Naive B cell (primary cell): Measurements from ENCODE around the gene SLC22A31. TPM values are rescaled to one million over a fixed set of nuclear protein-coding genes. Genes with fewer than 3 reads are reported as not detected.

ENCODE experiments used
- ATAC-seq, 2 donors: fragments of 150-1000 bp; cut with Tn5 transposase; 2 replicates each; pipeline ENCODE4 v1.10.0; 2021; ENCODE audit warnings: low read depth in 2 of 2, mild to moderate bottlenecking in 2 of 2, moderate library complexity in 2 of 2
- DNase-seq: peaks from one replicate; pipeline ENCODE4 v3.0.0; 2022
- H3K27ac Mint-ChIP-seq, 6 donors: one replicate each; pipeline ENCODE4 v1.8.0; 2020 to 2022; ENCODE audit warnings: mild to moderate bottlenecking in 6 of 6, mixed read lengths in 6 of 6, moderate library complexity in 5 of 6, inconsistent platforms in 2 of 6
- H3K27me3 Mint-ChIP-seq, 3 donors: one replicate each; pipeline ENCODE4 v1.8.0; 2021 to 2022; ENCODE audit warnings: mixed read lengths in 3 of 3, mild to moderate bottlenecking in 1 of 3
- H3K36me3 Mint-ChIP-seq, 2 donors: one replicate each; pipeline ENCODE4 v1.8.0; 2020 to 2022; ENCODE audit warnings: mixed read lengths in 2 of 2, inconsistent platforms in 1 of 2, mild to moderate bottlenecking in 1 of 2
- H3K4me1 Mint-ChIP-seq, 3 donors: one replicate each; pipeline ENCODE4 v1.8.0; 2020 to 2022; ENCODE audit warnings: mixed read lengths in 3 of 3, inconsistent platforms in 1 of 3, mild to moderate bottlenecking in 1 of 3, moderate library complexity in 1 of 3
- H3K4me3 Mint-ChIP-seq, 8 donors: one replicate each; pipeline ENCODE4 v1.8.0; 2020 to 2022; ENCODE audit warnings: mild to moderate bottlenecking in 8 of 8, mixed read lengths in 8 of 8, moderate library complexity in 8 of 8, inconsistent platforms in 2 of 8
- H3K9me3 Mint-ChIP-seq, 7 donors: one replicate each; pipeline ENCODE4 v1.8.0; 2020 to 2022; ENCODE audit warnings: mixed read lengths in 7 of 7, mild to moderate bottlenecking in 5 of 7, inconsistent platforms in 2 of 7, moderate library complexity in 1 of 7
- polyA plus RNA-seq, 6 donors: library from polyadenylated mRNA; unstranded; fragments of 300-500 nt; fragmentation: Illumina TruSeq; gene quantifications; one replicate each; pipeline ENCODE4 v1.2.3, GENCODE V29; 2021; ENCODE audit warnings: low read depth in 6 of 6

The SLC22A31 gene
- polyA plus RNA-seq, 6 donors from 2014 or later = not detected

DNA sequence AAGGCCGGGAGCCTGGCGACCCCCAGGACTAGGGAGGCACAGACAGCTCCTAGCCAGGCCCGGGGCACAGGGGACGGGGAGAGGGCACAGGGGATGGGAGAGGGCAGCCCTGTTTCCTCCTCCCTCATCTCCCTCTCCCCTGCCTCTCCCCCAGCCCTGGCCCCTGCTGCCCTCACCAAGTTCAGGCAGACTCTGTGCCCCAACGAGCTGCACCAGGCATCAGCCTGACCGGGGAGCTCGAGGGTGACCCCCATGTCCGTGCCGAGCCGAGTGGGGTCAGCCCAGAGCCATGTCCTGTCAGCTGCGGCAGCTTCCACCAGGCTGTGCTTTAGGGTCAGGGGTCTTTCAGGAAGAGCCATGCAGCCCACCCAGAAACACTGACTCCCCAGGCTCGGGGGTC lies 22.8 kb downstream of the SLC22A31 start:
- Mint-ChIP-seq H3K27me3 (peaks cover 0 to 17% (median 6%) of the 10 kb centered on the region in 3 donors), H3K27ac (no peak overlapping the region), H3K4me3 (no peak overlapping the region), H3K36me3 (no peaks in the 10 kb centered on the region), H3K9me3 (no peaks in the 10 kb centered on the region), H3K4me1 (no peaks in the 10 kb centered on the region)
- no peak for ATAC-seq
- DNase-seq = no peak

DNA sequence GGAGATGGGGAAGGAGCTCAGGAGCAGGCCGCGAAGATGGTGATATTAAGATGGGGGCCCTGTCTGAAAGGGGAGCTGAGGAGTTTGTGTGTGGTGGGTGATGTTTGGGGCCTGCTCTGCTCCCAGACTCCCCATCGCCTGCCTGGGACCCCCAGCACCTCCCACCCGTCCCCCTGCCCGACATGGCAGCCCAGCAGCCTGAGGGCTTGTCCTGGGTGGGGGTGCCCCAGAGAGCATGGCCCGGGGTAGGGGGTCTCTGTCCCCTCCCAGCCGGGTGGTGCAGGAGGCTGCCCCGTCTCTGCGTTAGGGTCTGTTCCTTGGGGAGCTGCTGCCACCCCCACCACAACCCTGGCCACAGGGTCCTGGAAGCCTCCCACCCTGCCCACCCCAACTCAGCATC lies 23.6 kb downstream of the SLC22A31 start:
- no peak for ATAC-seq
- Mint-ChIP-seq H3K27ac (no peak overlapping the region), H3K36me3 (no peaks in the 10 kb centered on the region), H3K4me3 (no peak overlapping the region), H3K9me3 (no peaks in the 10 kb centered on the region), H3K4me1 (no peaks in the 10 kb centered on the region), H3K27me3 (peaks cover 0 to 17% (median 4%) of the 10 kb centered on the region in 3 donors)
- DNase-seq = no peak

GRCh38 chr16:89176147-89176690 lies 24.1 kb downstream of the SLC22A31 start:
- Mint-ChIP-seq H3K27ac (no peak overlapping the region), H3K27me3 (peaks cover 0 to 12% (median 0%) of the 10 kb centered on the region in 3 donors), H3K36me3 (no peaks in the 10 kb centered on the region), H3K4me3 (no peak overlapping the region), H3K4me1 (no peaks in the 10 kb centered on the region), H3K9me3 (no peaks in the 10 kb centered on the region)
- DNase-seq = no peak
- no peak for ATAC-seq

- no peaks in the 10 kb centered on the region for H3K36me3 Mint-ChIP-seq
- no peak overlapping the region for H3K27ac Mint-ChIP-seq
- no peak overlapping the region for H3K4me3 Mint-ChIP-seq
- ATAC-seq (no peak), DNase-seq (no peak)
- H3K4me1 Mint-ChIP-seq = peaks cover 5% of the 10 kb centered on the region in 3 donors
- H3K9me3 Mint-ChIP-seq = no peaks in the 10 kb centered on the region
- H3K27me3 Mint-ChIP-seq = peaks cover 0 to 12% (median 0%) of the 10 kb centered on the region in 3 donors
Measured at GRCh38 chr16:89175280-89176146, 24.8 kb downstream of the SLC22A31 start.

DNA sequence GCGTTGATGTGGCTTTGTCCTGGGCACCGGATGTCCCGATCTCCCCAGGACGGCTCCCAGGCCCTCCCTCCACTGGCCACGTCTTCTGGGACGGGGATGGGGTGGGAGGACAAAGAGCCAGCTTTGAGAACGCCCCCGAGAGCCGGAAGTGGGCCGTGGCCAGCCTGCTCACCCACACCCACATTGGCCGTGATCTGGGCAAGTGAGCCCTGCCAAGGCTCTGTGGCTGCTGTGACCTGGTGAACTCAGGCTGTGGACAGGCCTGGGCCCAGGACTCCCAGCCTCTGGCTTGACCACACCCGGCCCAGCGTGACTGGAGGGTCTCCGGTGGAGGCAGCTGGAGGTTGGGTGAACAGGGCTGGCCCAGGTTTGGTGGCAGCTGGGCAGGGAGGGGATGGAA lies 25.5 kb downstream of the SLC22A31 start:
- Mint-ChIP-seq H3K4me3 (no peak overlapping the region), H3K36me3 (no peaks in the 10 kb centered on the region), H3K27me3 (peaks cover 0 to 9% (median 0%) of the 10 kb centered on the region in 3 donors), H3K27ac (no peak overlapping the region), H3K9me3 (no peaks in the 10 kb centered on the region), H3K4me1 (peaks cover 6 to 8% (median 7%) of the 10 kb centered on the region in 3 donors)
- DNase-seq (no peak), ATAC-seq (no peak)

DNA sequence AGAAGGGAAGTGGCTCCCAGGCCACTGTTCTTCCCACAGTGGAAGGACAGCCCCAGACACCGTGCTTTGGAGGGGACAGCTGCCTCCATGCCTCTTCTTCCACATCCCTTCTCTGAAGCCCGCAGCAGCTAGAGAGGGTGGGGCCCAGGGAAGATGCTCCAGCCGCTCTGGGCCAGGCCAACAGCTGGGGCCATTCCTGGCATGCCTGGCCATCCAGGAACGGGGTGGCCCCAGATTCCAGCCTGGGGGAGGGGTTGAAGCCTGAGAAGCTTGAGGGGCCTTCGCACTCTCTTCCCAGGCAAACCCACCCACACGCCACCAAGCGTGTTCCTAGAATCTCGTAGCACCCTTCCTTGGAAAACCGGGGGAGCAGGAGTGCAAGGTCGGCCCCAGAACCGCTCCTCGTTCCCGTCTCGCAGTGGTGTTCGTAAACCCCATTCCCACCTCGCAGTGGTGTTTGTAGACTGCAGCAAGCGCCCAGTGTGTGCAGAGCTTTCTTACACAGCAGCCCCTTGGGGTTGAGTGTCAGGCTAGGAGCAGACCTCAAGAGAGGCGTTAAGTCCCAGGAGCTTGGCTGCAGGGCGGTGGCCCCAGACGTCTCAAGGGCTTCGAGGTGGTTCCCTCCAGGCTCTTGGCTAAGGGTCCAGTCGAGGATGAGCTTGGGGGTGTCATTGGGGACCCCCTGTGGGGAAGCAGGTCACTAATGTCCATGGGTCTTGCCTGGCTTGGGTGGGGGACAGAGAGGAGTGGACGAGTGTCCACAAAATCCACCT lies 26.1 kb downstream of the SLC22A31 start:
- Mint-ChIP-seq H3K4me3 (no peak overlapping the region), H3K27ac (no peak overlapping the region), H3K27me3 (peaks cover 0 to 10% (median 0%) of the 10 kb centered on the region in 3 donors), H3K4me1 (peaks cover 6 to 8% (median 7%) of the 10 kb centered on the region in 3 donors), H3K36me3 (no peaks in the 10 kb centered on the region), H3K9me3 (no peaks in the 10 kb centered on the region)
- ATAC-seq (no peak), DNase-seq (no peak)

GRCh38 chr16:89173174-89173921 lies 27.0 kb downstream of the SLC22A31 start:
- no peak for DNase-seq
- H3K27ac Mint-ChIP-seq = no peak overlapping the region

GRCh38 chr16:89172528-89173173 lies 27.7 kb downstream of the SLC22A31 start:
- Mint-ChIP-seq H3K4me1 (peaks cover 6 to 8% (median 7%) of the 10 kb centered on the region in 3 donors), H3K27ac (no peak overlapping the region), H3K9me3 (no peaks in the 10 kb centered on the region), H3K36me3 (no peaks in the 10 kb centered on the region), H3K27me3 (peaks cover 0 to 18% (median 0%) of the 10 kb centered on the region in 3 donors), H3K4me3 (no peak overlapping the region)
- DNase-seq = no peak
- no peak for ATAC-seq

More at GRCh38 chr16:89173174-89173921, 27.0 kb downstream of the SLC22A31 start:
- Mint-ChIP-seq H3K36me3 (no peaks in the 10 kb centered on the region), H3K27me3 (peaks cover 0 to 18% (median 0%) of the 10 kb centered on the region in 3 donors), H3K9me3 (no peaks in the 10 kb centered on the region), H3K4me3 (no peak overlapping the region), H3K4me1 (peaks cover 6 to 8% (median 7%) of the 10 kb centered on the region in 3 donors)
- no peak for ATAC-seq

- DNase-seq (no peak), ATAC-seq (no peak)
- Mint-ChIP-seq H3K4me1 (peaks cover 6 to 8% (median 7%) of the 10 kb centered on the region in 3 donors), H3K27me3 (peaks cover 0 to 18% (median 0%) of the 10 kb centered on the region in 3 donors), H3K36me3 (no peaks in the 10 kb centered on the region), H3K27ac (no peak overlapping the region), H3K4me3 (no peak overlapping the region), H3K9me3 (no peaks in the 10 kb centered on the region)
Measured at GRCh38 chr16:89172171-89172527, 28.2 kb downstream of the SLC22A31 start.

DNA sequence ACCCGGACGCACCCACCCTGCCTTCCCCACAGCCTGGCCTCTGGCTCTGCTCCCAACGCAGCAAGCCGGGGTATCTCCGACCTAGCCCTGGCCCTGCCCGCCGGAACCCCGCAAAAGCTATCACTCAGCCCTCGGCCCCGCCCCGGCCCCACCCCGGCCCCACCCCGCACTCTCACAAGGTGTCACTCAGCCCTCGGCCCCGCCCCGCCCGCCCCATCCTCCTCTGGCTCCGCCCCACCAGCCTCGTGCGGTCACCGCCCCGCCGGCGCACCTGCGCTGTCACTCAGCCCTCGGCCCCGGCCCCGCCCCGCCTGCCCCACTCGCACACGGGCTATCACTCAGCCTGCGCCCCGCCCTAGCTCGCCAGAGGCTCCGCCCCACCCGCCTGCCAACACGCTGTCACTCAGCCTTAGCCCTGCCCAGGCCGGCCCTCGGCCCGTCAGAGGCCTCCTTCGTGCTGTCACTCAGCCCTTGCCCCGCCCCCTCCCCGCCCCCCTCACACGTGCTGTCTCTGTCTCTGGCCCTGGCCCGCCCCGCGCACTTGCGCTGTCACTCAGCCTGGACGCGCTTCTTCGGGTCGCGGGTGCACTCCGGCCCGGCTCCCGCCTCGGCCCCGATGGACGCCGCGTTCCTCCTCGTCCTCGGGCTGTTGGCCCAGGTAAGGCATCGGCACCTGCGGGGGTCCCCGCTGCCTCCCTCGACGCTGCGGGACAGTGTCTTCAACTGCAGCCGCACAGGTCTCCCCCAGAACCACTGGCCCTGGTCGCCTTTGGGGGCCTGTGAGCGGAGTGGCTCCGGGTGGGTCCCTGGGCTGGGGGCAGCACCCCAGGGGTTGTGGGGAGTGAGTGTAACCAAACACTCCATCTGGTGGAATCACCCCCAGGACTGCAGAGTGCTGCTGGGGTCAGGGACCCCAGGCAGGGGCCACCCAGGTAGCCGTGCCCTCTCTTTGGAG lies 28.8 kb downstream of the SLC22A31 start, which contains the start of gene CDH15:
Gene CDH15, plus strand, starts transcription at position 533 of the 955 bp plus-strand sequence. Its CDS starts 84 bp downstream, at position 617.
- H3K4me3 Mint-ChIP-seq = peak within 1 kb of the TSS; percentile 54 to 87 (median 77)
- DNase-seq = peak; percentile 87
- H3K9me3 Mint-ChIP-seq = no peaks in the 10 kb centered on the region
- peaks cover 6 to 8% (median 8%) of the 10 kb centered on the region in 3 donors for H3K4me1 Mint-ChIP-seq
- no peaks in the 10 kb centered on the region for H3K36me3 Mint-ChIP-seq
- peaks cover 0 to 19% (median 0%) of the 10 kb centered on the region in 3 donors for H3K27me3 Mint-ChIP-seq
- H3K27ac Mint-ChIP-seq = peak within 1 kb of the TSS in 4 of 6 donors; percentile 36 to 92 (median 69)
- peak; percentile 88 to 93 for ATAC-seq

DNA sequence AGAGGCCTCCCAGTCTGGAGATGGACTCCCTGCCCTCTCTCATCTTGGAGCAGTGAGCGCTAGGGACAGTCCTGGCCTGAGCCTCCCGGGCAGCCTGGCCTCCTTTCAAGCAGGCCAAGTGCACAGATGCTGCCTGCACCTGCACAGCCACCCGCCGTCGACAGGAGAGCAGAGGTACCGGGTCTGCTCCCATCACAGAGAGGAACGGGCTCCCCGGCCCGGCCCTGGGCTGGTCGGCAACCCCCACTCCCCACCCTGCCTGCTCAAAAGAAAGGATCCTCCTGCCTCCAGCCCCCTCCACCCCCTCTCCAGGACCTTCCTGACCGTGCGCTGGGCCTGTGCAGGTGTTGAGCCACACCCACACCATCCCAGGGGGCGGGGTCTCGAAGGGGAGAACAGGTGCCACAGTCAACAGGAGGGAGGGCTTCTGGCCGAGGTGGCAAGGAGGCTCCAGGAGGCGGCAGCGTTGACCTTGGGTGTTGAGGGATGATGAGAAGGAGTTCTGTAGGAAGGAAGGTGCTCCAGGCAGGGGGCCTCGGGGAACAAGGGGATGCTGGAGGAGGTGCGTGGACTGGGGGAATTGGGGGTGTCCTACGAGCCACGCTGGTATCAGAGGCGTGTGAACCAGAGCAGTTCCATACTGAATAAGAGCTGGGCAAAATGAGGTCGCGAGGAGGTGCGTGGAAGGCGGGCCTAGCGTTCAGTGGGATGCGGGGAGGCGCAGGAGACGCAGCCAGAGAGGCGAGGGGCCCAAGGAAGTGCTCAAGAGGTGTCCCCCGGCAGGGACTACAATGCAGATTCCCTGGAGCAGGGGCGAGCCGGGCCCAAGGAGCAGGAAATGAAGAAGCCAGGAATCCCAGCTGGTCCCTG lies 29.8 kb downstream of the SLC22A31 start:
- no peak for ATAC-seq
- peaks cover 0 to 20% (median 0%) of the 10 kb centered on the region in 3 donors for H3K27me3 Mint-ChIP-seq
- no peaks in the 10 kb centered on the region for H3K36me3 Mint-ChIP-seq
- no peak for DNase-seq
- no peaks in the 10 kb centered on the region for H3K9me3 Mint-ChIP-seq
- H3K4me1 Mint-ChIP-seq = peaks cover 6 to 12% (median 8%) of the 10 kb centered on the region in 3 donors
- peak overlapping the region in 4 of 6 donors; percentile 36 to 92 (median 69) for H3K27ac Mint-ChIP-seq
- H3K4me3 Mint-ChIP-seq = peak overlapping the region; percentile 54 to 87 (median 77)
